Raji (cell line): ENCODE measurements around the gene CEP85L.

ENCODE experiments used
- POLR2A ChIP-seq: IDR thresholded peaks from 2 replicates; pipeline ENCODE4 v1.6.1; 2011; ENCODE audit warnings: low read depth, low read length, control low read depth; ENCODE audit not compliant: insufficient read depth

CEP85L gene

GRCh38 chr6:118546164-118546879, 105.1 kb downstream of the CEP85L start:
- no peak for TF ChIP-seq POLR2A

GRCh38 chr6:118544105-118544504, 107.3 kb downstream of the CEP85L start:
- no peak for TF ChIP-seq POLR2A

- no peak for TF ChIP-seq POLR2A
These were observed 109.0 kb downstream of the CEP85L start for GRCh38 chr6:118542184-118542952.

- TF ChIP-seq POLR2A = no peak
These were observed 113.8 kb downstream of the CEP85L start for GRCh38 chr6:118537574-118537973.

- no peak for TF ChIP-seq POLR2A
These were observed 114.9 kb downstream of the CEP85L start for GRCh38 chr6:118536478-118536877.

GRCh38 chr6:118535176-118535844, 116.1 kb downstream of the CEP85L start:
- no peak for TF ChIP-seq POLR2A

GRCh38 chr6:118530942-118531341, 120.4 kb downstream of the CEP85L start:
- no peak for TF ChIP-seq POLR2A

GRCh38 chr6:118529756-118530155, 121.6 kb downstream of the CEP85L start:
- TF ChIP-seq POLR2A = no peak

GRCh38 chr6:118528129-118528528, 123.3 kb downstream of the CEP85L start:
- no peak for TF ChIP-seq POLR2A

- TF ChIP-seq POLR2A = no peak
These were observed 125.2 kb downstream of the CEP85L start for GRCh38 chr6:118525913-118526780.

- TF ChIP-seq POLR2A = no peak
These were observed 126.7 kb downstream of the CEP85L start for GRCh38 chr6:118524686-118525085.

- TF ChIP-seq POLR2A = no peak
These were observed 128.2 kb downstream of the CEP85L start for GRCh38 chr6:118523216-118523615.

- TF ChIP-seq POLR2A = no peak
These were observed 129.0 kb downstream of the CEP85L start for GRCh38 chr6:118522422-118522821.

- no peak for TF ChIP-seq POLR2A
These were observed 136.7 kb downstream of the CEP85L start for GRCh38 chr6:118514689-118515088.

- TF ChIP-seq POLR2A = no peak
These were observed 139.3 kb downstream of the CEP85L start for GRCh38 chr6:118511930-118512715.
